ENCODE results near the gene LRATD1. TPM values are rescaled to one million over a fixed set of nuclear protein-coding genes. Genes with fewer than 3 reads are reported as not detected.

Gene LRATD1
- total and polyA plus RNA-seq, 8 donors: 3.3 to 16.5 (median 15.4) TPM

DNA sequence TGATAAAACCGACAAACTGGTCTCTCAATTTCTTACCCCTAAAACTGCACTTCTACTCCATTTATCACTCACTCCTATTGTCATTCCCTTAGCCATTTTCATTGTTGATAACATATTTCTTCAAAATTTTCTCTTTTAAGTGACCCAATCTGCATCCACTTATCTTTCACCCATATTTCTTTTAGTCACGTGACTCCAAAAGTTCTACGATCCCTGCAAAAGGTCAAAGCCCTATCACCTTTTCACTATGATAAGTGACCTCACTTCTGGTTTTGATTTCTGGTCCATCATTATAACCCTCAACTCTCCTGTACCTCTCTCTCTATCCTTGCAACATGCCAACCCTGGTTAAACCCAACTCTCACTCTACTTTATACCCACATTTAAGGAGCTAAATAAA is 49.1 kb downstream of the LRATD1 start:
- no peaks in the 10 kb centered on the region for H3K4me1 ChIP-seq
- no peak overlapping the region for H3K27ac ChIP-seq
- H3K27me3 ChIP-seq: no peaks in the 10 kb centered on the region
- ATAC-seq: no peak
- H3K36me3 ChIP-seq: no peaks in the 10 kb centered on the region
- DNase-seq: no peak
- no peak overlapping the region for H3K4me3 ChIP-seq
- no peaks in the 10 kb centered on the region for H3K9me3 ChIP-seq
- TF ChIP-seq, protein P1, sequence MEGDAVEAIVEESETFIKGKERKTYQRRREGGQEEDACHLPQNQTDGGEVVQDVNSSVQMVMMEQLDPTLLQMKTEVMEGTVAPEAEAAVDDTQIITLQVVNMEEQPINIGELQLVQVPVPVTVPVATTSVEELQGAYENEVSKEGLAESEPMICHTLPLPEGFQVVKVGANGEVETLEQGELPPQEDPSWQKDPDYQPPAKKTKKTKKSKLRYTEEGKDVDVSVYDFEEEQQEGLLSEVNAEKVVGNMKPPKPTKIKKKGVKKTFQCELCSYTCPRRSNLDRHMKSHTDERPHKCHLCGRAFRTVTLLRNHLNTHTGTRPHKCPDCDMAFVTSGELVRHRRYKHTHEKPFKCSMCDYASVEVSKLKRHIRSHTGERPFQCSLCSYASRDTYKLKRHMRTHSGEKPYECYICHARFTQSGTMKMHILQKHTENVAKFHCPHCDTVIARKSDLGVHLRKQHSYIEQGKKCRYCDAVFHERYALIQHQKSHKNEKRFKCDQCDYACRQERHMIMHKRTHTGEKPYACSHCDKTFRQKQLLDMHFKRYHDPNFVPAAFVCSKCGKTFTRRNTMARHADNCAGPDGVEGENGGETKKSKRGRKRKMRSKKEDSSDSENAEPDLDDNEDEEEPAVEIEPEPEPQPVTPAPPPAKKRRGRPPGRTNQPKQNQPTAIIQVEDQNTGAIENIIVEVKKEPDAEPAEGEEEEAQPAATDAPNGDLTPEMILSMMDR (IDR thresholded peaks at IDR 0.05): no peak
- intact Hi-C loops (cut with DNase I): no loop called here

All from left lung (tissue), 10 donors.